Stomach smooth muscle (tissue), 2 donors: ENCODE measurements around the gene TUT7.
"Not testable (repeated sequence)": the region's sequence is repeated elsewhere in the genome, so short reads cannot be mapped to it uniquely, and the experiment has no call there.

Source experiments
- H3K27ac ChIP-seq: one replicate; pipeline ENCODE4 v1.7.0; 2013; ENCODE audit warnings: mild to moderate bottlenecking, low read length, inconsistent platforms
- H3K27me3 ChIP-seq, 2 donors: one replicate each; pipeline ENCODE4 v1.7.0; 2013; ENCODE audit warnings: low read length in 2 of 2; ENCODE audit not compliant: insufficient read depth in 2 of 2, control insufficient read depth in 1 of 2
- H3K36me3 ChIP-seq, 2 donors: one replicate each; pipeline ENCODE4 v1.7.0; 2013; ENCODE audit warnings: low read length in 2 of 2; ENCODE audit not compliant: control insufficient read depth in 2 of 2, insufficient read depth in 2 of 2
- H3K4me1 ChIP-seq: one replicate; pipeline ENCODE4 v1.7.0; 2013; ENCODE audit warnings: low read length; ENCODE audit not compliant: control insufficient read depth, insufficient read depth
- H3K4me3 ChIP-seq, 2 donors: one replicate each; pipeline ENCODE4 v1.7.0; 2013; ENCODE audit warnings: low read length in 2 of 2
- H3K9ac ChIP-seq, 2 donors: one replicate each; pipeline ENCODE4 v1.7.0; 2013; ENCODE audit warnings: low read length in 2 of 2, mild to moderate bottlenecking in 1 of 2
- H3K9me3 ChIP-seq, 2 donors: one replicate each; pipeline ENCODE4 v1.7.0; 2013; ENCODE audit warnings: low read length in 2 of 2; ENCODE audit not compliant: control insufficient read depth in 2 of 2
- donor health status: healthy.
- donor health status: Pancreatic carcinoma.

The TUT7 gene, protein sequence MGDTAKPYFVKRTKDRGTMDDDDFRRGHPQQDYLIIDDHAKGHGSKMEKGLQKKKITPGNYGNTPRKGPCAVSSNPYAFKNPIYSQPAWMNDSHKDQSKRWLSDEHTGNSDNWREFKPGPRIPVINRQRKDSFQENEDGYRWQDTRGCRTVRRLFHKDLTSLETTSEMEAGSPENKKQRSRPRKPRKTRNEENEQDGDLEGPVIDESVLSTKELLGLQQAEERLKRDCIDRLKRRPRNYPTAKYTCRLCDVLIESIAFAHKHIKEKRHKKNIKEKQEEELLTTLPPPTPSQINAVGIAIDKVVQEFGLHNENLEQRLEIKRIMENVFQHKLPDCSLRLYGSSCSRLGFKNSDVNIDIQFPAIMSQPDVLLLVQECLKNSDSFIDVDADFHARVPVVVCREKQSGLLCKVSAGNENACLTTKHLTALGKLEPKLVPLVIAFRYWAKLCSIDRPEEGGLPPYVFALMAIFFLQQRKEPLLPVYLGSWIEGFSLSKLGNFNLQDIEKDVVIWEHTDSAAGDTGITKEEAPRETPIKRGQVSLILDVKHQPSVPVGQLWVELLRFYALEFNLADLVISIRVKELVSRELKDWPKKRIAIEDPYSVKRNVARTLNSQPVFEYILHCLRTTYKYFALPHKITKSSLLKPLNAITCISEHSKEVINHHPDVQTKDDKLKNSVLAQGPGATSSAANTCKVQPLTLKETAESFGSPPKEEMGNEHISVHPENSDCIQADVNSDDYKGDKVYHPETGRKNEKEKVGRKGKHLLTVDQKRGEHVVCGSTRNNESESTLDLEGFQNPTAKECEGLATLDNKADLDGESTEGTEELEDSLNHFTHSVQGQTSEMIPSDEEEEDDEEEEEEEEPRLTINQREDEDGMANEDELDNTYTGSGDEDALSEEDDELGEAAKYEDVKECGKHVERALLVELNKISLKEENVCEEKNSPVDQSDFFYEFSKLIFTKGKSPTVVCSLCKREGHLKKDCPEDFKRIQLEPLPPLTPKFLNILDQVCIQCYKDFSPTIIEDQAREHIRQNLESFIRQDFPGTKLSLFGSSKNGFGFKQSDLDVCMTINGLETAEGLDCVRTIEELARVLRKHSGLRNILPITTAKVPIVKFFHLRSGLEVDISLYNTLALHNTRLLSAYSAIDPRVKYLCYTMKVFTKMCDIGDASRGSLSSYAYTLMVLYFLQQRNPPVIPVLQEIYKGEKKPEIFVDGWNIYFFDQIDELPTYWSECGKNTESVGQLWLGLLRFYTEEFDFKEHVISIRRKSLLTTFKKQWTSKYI (N-terminal part only)

DNA sequence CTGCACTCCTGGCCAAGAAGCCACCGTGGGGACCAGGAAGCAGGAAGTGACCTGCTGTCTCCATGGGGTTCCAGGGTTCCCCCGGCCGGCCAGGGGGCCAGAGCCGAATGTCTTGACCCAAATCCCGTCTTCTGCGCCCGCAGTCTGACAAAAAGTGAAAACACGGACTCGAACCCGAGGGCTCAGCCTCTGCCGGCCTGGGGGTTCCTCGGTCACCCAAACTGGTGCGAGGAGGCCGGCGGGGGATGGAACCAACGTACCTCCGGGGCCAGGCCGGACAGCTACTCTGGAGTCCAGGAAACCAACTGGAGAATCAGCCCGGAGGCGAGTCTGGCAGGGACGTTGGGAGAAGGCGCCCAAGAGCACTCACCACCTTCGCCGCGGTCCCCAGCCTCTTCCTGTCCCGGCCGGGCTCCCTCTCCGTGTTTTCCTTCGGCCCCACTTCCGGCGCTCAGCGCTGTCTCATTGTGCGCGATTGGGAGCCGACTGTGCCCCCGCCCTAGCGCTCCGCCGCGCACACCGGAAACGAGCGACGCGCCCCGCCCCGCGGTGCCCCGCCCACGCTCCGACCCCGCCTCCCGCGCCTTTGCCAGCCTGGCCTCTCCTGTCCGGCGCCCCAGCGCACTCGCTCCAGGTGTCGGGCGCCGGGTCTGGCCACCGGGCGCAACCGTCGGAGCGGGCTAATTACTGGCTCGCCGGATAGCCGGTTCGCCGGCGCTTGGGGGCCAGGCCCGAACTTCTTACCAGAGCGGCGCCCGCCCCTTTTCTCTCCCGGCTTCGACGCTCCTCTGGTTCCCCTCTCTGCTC, at the start of gene TUT7:
TSS of gene TUT7 (minus strand) at position 400 of the 807 bp plus-strand sequence. CDS start 1,211 bp downstream, outside the sequence.
- no peaks in the 10 kb centered on the region for H3K27me3 ChIP-seq
- H3K27ac ChIP-seq: peak within 1 kb of the TSS; percentile 85
- H3K4me1 ChIP-seq: no peaks in the 10 kb centered on the region
- H3K9me3 ChIP-seq: no peaks in the 10 kb centered on the region
- H3K4me3 ChIP-seq: peak within 1 kb of the TSS; percentile 81 to 97
- H3K9ac ChIP-seq: peak within 1 kb of the TSS; percentile 81 to 93
- H3K36me3 ChIP-seq: no peaks in the 10 kb centered on the region

DNA sequence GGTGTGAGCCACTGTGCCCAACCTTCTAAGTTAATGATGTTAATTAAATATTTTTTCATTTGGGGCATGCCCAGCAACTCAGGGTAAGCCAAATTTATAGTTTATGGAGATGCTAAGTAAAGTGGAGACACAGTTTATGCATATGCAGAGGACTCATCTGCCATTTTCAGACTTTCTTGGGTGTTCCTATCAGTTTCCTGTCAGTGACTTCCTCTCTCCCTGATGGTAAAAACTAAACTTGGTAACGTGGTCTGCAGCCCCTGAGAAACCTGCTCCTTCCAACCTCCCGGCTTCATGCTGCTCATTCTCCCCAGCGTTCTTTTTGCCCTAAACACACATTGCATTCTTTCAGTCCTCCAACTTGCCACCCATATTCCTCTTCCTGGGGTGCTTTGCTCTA, 48.4 kb upstream of the TUT7 start:
- H3K27ac ChIP-seq: no peak overlapping the region
- peaks cover 25% of the 10 kb centered on the region for H3K4me1 ChIP-seq
- no peak overlapping the region for H3K4me3 ChIP-seq
- no peaks in the 10 kb centered on the region for H3K36me3 ChIP-seq
- H3K27me3 ChIP-seq: no peaks in the 10 kb centered on the region
- H3K9me3 ChIP-seq: no peaks in the 10 kb centered on the region
- H3K9ac ChIP-seq: no peak overlapping the region

DNA sequence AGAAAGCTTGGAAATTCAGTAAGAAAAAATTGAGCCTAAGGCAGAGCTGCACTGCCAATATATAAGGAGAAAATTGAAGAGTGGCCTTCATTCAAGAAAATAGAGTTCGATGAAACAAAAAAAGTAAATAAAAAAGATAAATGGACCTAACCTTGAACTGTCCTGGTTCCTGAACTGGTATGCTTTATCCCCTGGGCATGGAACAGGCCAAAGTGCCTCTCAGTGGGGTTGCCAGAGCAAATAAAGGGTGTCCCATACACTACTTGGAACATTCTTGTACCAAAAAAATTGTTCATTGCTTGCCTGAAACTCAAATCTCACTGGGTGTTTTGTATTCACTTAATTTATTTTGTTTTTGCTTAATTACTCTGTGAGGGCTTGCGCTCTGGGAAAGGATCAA, 42.2 kb upstream of the TUT7 start:
- Histone ChIP-seq H3K36me3 (no peaks in the 10 kb centered on the region), H3K9me3 (no peaks in the 10 kb centered on the region), H3K4me1 (no peaks in the 10 kb centered on the region), H3K27ac (no peak overlapping the region), H3K9ac (no peak overlapping the region), H3K27me3 (no peaks in the 10 kb centered on the region), H3K4me3 (no peak overlapping the region)

DNA sequence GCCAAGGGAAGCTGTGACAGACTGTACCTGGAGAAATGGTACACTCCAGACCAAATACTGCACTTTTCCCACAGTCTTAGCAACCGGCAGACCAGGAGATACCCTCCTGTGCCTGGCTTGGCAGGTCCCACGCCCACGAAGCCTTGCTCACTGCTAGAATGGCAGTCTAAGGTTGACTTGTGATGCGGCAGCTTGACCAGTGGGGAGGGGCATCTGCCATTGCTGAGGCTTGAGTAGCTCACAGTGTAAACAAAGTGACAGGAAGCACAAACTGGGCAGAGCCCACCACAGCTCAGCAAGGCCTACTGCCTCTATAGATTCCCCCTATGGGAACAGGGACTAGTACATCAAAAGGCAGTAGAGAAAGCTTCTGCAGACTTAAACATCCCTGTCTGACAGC, 36.0 kb upstream of the TUT7 start:
- not testable (repeated sequence) for H3K4me3 ChIP-seq, H3K4me1 ChIP-seq, H3K9ac ChIP-seq, H3K36me3 ChIP-seq, H3K27me3 ChIP-seq, H3K27ac ChIP-seq, H3K9me3 ChIP-seq

DNA sequence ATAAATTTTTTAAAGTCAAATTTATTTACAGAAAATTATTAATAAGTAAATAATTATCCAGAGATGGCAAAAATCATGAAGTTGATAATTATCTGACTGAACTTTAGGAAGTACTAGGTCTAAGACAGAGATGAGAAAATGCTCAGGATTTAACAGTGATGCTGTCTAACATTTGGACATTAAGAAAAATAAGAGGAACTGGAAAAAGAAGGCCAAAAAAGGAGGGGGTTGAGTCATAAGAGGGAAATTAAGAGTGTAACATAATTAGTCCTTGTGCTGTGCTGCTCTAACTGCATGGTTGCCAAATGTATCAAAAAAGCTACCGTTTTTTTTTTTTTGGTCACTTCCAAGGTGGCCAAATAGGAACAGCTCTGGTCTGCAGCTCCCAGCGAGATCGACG, 35.4 kb upstream of the TUT7 start:
- Histone ChIP-seq H3K27ac (no peak overlapping the region), H3K9me3 (no peaks in the 10 kb centered on the region), H3K36me3 (no peaks in the 10 kb centered on the region)

DNA sequence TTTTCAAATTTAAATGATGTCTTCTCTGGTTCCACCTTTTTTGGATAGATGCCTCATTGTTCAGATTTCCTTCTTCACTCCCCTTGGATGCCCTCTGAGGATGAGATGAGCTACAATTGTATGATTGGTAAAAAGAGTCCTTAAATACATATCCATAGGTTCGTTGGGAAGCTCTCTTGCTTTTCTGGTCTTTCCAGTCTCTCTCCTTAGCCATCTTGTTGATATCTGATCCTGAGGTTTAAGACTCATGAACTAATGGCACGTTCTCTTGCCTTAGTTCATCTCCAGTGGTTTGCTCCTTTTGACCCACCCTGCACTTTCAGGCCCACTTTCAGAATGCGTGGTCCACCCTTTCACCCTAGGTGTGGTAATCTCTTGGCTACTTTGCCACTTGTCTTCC, 33.2 kb upstream of the TUT7 start:
- Histone ChIP-seq H3K4me3 (no peak overlapping the region), H3K9me3 (no peaks in the 10 kb centered on the region), H3K36me3 (no peaks in the 10 kb centered on the region), H3K27ac (no peak overlapping the region), H3K4me1 (no peaks in the 10 kb centered on the region), H3K27me3 (no peaks in the 10 kb centered on the region), H3K9ac (no peak overlapping the region)

More for the DNA sequence above, 35.4 kb upstream of the TUT7 start:
- no peak overlapping the region for H3K9ac ChIP-seq
- H3K27me3 ChIP-seq: no peaks in the 10 kb centered on the region
- no peak overlapping the region for H3K4me3 ChIP-seq
- H3K4me1 ChIP-seq: no peaks in the 10 kb centered on the region

DNA sequence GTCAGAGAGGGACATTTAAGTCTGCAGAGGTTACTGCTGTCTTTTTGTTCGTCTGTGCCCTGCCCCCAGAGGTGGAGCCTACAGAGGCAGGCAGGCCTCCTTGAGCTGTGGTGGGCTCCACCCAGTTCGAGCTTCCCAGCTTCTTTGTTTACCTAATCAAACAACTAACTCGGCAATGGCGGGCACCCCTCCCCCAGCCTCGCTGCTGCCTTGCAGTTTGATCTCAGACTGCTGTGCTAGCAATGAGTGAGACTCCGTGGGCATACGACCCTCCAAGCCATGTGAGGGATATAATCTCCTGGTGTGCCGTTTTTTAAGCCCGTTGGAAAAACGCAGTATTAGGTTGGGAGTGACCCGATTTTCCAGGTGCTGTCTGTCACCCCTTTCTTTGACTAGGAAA, 28.8 kb upstream of the TUT7 start:
- not testable (repeated sequence) for H3K9ac ChIP-seq, H3K36me3 ChIP-seq, H3K4me3 ChIP-seq, H3K9me3 ChIP-seq, H3K27me3 ChIP-seq, H3K27ac ChIP-seq, H3K4me1 ChIP-seq

DNA sequence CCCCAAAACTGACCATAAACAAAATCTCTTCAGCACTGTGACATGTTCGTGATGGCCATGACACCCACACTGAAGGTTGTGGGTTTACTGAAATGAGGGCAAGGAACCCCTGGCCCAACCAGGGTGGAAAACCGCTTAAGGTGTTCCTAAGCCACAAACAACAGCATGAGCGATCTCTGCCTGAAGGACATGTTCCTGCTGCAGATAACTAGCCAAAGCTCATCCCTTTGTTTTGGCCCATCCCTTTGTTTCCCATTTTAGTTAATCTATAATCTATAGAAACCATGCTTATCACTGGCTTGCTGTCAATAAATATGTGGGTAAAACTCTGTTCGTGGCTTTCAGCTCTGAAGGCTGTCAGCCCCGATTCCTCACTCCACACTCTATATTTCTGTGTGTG, 21.8 kb upstream of the TUT7 start:
- Histone ChIP-seq H3K27ac (no peak overlapping the region), H3K9ac (no peak overlapping the region), H3K36me3 (no peaks in the 10 kb centered on the region), H3K4me1 (no peaks in the 10 kb centered on the region), H3K4me3 (no peak overlapping the region), H3K27me3 (no peaks in the 10 kb centered on the region), H3K9me3 (peaks cover 0 to 2% of the 10 kb centered on the region in 2 donors)

DNA sequence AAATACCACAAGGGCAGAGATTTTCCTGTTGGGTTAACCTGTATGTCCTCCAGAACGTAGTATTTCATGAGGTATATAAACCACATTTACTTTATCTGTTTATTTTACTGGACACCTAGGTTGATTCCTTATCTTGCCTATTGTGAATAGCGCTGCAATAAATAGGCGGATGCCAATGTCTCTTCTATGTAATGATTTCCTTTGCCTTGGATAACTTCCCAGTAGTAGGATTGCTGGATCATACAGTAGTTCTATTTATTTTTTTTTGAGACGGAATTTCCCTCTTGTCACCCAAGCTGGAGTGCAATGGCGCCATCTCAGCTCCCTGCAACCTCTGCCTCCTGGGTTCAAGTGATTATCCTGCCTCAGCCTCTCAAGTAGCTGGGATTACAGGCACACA, 15.6 kb upstream of the TUT7 start:
- Histone ChIP-seq H3K27ac (no peak overlapping the region), H3K27me3 (no peaks in the 10 kb centered on the region), H3K36me3 (no peaks in the 10 kb centered on the region)

More for the DNA sequence above, 15.6 kb upstream of the TUT7 start:
- H3K9me3 ChIP-seq: peaks cover 2 to 8% of the 10 kb centered on the region in 2 donors
- no peak overlapping the region for H3K4me3 ChIP-seq
- H3K4me1 ChIP-seq: no peaks in the 10 kb centered on the region
- H3K9ac ChIP-seq: no peak overlapping the region
